Activated naive CD4-positive, alpha-beta T cell treated with anti-CD3 and anti-CD28 coated beads, Interleukin-2, amount 50 U/mL, for 24 hours (primary cell): ENCODE measurements around the gene ZNF879.

Experiments
- H3K27ac Mint-ChIP-seq: one replicate; pipeline ENCODE4 v1.8.0; 2021; ENCODE audit warnings: mild to moderate bottlenecking, mixed read lengths
- H3K27me3 Mint-ChIP-seq: one replicate; pipeline ENCODE4 v1.8.0; 2021; ENCODE audit warnings: mixed read lengths
- H3K36me3 Mint-ChIP-seq: one replicate; pipeline ENCODE4 v1.8.0; 2021; ENCODE audit warnings: mixed read lengths
- H3K4me1 Mint-ChIP-seq: one replicate; pipeline ENCODE4 v1.8.0; 2021; ENCODE audit warnings: mixed read lengths
- H3K4me3 Mint-ChIP-seq: one replicate; pipeline ENCODE4 v1.8.0; 2021; ENCODE audit warnings: mild to moderate bottlenecking, mixed read lengths
- H3K9me3 Mint-ChIP-seq: one replicate; pipeline ENCODE4 v1.8.0; 2021; ENCODE audit warnings: mixed read lengths

ZNF879 gene

DNA sequence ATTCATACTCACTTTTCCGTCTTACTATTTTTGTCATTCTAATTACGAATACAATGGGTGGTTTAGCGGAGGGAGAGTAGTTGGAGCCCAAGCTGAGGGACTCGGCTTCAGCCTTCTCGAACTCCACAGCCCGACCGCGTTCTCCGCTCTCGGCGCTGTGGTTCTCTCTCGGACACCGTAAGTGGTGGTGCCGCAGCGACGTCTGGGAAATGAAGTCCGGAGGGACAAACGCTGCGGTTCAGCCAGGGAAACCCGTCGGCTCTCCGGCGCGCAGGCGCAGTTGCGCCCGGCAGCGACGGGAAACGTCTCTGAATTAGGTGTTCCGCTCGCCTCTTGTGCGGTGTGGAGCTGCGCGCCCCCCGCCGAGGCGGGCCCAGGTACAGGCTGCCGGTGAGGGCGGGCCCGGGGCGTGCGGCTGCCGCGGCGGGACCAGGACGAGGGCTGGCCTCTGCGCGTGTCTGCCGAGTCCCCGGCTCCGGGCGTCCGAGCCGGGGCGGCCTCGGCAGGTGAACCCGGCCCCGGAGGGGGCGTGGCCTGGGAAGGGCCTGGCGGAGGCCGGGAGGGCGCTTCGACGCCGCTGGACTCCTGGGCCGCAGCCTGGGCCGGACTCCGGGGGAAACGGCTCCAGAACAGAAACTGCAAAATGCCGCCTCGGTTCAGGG, at the start of gene ZNF879:
TSS of gene ZNF879 (plus strand) at position 277 of the 662 bp plus-strand sequence. CDS start 1,201 bp downstream, outside the sequence.
- H3K27me3 Mint-ChIP-seq, result no peaks in the 10 kb centered on the region
- H3K4me1 Mint-ChIP-seq, result peaks cover 13% of the 10 kb centered on the region
- H3K27ac Mint-ChIP-seq, result peak within 1 kb of the TSS; percentile 96
- H3K4me3 Mint-ChIP-seq, result peak within 1 kb of the TSS; percentile 90
- H3K9me3 Mint-ChIP-seq, result peaks cover 6% of the 10 kb centered on the region
- peaks cover 25% of the 10 kb centered on the region for H3K36me3 Mint-ChIP-seq

DNA sequence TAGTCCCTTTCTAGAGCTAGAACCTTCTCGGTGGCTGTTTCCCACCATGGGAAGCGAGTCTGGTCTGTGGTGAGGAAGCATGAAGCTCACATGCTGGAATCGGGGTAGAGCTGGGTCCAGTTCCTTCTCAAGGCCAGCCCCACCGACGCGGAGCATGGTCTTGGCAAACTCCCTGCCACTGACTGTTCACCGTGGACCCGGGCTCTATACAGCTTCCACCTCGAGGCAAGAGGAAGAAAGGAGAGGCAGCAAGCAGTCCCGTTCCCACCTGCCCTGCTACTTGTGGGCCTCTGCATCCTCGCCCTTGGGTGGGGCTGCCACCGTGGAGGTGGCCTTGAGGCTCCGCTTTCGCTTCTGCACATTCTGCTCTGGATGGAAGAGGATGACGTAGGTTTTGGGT, 42.2 kb upstream of the ZNF879 start:
- Mint-ChIP-seq H3K4me1 (no peaks in the 10 kb centered on the region), H3K4me3 (no peak overlapping the region), H3K36me3 (no peaks in the 10 kb centered on the region), H3K27me3 (peaks cover 2% of the 10 kb centered on the region), H3K9me3 (peaks cover 22% of the 10 kb centered on the region), H3K27ac (no peak overlapping the region)

DNA sequence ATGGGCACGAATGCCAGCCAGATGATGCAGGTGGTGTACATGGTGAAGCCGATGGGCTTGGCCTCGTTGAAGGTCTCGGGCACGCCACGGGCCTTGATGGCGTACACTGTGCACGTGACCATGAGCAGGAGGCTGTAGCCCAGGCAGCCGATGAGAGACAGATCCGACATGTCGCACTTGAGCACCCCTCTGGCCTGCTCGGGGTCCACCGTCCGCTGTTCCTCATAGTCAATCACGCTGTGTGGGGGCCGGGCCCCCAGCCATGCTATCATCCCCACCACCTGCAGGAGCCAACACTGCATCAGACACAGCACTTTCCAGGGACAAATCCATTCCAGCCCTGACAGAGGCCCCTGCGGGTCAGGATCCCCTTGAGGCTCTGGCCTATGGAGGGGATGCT, 40.7 kb upstream of the ZNF879 start:
- Mint-ChIP-seq H3K27me3 (peaks cover 2% of the 10 kb centered on the region), H3K9me3 (peaks cover 17% of the 10 kb centered on the region), H3K4me3 (no peak overlapping the region), H3K27ac (no peak overlapping the region), H3K4me1 (no peaks in the 10 kb centered on the region), H3K36me3 (no peaks in the 10 kb centered on the region)

DNA sequence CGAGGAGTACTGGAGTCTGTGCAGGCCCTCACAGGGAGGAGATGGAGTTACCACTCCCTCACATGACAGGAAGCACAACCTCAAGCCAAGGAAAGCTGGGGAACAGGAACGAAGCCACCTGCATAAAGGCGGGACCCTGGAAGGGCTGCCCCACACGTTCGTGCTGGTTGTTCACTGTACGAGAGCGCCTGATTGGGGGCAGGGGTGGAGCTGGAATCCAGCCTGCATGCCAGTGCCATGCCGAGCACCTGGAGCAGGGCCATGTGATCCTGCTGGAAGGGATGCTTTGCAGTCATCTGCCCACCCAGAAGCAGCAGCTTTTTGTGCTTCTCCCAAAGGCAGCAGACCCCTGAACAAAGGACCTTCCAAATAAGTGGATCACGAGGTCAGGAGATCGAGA, 39.9 kb upstream of the ZNF879 start:
- Mint-ChIP-seq H3K4me3 (no peak overlapping the region), H3K27ac (no peak overlapping the region), H3K9me3 (peaks cover 16% of the 10 kb centered on the region)

DNA sequence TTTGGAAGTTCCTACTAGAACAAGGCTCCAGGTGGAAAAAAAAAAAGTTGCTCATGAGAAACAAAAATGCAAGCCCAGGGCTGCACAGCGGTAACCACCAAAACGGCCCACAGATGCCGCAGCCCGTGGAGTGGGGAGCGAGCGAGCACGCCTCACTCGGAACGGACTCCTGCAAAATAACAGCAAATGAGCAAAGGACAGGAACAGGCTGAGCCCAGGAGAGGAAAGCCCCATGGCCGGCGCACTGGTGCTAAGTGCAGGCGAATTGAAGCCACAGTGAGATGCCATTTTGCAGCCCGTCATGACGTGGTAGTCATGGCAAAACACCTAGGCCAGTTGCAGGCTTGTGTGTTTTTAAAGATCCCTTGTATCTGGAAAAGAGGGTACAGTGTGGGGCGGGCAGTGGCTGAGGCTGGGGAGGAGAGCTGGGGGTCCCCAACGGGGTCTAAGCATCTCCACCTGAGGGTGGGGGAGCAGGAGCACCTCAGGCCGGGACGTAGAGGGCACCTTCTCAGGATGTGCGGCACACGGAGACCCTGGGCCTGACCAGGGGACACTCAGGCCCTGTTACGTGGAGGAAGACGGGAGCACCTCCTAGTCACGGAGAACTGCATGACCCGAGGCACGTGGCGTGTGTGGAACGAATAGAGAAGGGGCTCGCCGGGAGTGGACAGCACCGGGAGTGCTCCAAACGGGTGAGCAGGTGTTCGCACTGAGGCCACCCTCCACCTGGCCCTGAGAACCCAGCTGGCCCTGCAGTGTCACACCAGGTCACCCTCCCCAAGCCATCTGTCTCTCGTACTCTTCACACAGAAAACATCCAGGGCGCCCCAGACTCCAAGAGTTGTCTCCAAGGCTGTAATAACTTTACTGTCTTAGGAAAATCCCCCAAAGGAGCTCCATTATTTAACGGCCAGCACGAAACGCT, 39.2 kb upstream of the ZNF879 start:
- no peak overlapping the region for H3K27ac Mint-ChIP-seq
- H3K27me3 Mint-ChIP-seq, result peaks cover 2% of the 10 kb centered on the region
- H3K4me3 Mint-ChIP-seq, result no peak overlapping the region
- H3K4me1 Mint-ChIP-seq, result no peaks in the 10 kb centered on the region
- H3K9me3 Mint-ChIP-seq, result peaks cover 13% of the 10 kb centered on the region
- no peaks in the 10 kb centered on the region for H3K36me3 Mint-ChIP-seq

More for the DNA sequence above, 39.9 kb upstream of the ZNF879 start:
- H3K4me1 Mint-ChIP-seq, result no peaks in the 10 kb centered on the region
- H3K36me3 Mint-ChIP-seq, result no peaks in the 10 kb centered on the region
- H3K27me3 Mint-ChIP-seq, result peaks cover 2% of the 10 kb centered on the region

DNA sequence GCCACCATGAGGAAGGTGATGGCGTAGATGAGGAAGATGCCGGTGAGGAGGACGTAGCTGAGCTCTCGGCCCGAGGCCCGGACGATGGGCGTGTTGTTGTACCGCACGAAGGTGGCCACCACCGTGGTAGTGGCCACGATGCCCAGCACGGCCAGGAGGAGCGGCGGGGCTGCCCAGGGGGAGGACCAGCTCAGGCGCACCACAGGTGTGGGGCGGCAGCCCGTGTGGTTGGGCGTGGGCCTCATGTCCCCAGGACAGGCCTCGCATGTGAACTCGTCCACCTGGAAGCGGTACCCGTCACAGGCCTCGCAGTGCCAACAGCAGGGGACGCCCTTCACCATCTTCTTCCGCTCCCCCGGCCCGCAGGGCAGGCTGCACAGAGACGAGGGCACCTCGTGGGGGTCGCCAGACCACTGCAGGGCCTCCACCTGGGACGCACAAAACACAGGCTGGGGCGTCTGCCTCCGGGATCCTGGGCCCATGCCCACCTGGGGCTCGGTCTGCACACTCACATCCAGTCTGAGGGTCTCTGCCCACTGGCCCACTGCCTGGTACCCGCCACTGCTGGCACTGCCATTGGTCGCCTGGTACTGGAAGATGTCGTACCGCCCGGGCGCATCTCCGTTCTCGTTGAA, 37.2 kb upstream of the ZNF879 start:
- no peaks in the 10 kb centered on the region for H3K4me1 Mint-ChIP-seq

DNA sequence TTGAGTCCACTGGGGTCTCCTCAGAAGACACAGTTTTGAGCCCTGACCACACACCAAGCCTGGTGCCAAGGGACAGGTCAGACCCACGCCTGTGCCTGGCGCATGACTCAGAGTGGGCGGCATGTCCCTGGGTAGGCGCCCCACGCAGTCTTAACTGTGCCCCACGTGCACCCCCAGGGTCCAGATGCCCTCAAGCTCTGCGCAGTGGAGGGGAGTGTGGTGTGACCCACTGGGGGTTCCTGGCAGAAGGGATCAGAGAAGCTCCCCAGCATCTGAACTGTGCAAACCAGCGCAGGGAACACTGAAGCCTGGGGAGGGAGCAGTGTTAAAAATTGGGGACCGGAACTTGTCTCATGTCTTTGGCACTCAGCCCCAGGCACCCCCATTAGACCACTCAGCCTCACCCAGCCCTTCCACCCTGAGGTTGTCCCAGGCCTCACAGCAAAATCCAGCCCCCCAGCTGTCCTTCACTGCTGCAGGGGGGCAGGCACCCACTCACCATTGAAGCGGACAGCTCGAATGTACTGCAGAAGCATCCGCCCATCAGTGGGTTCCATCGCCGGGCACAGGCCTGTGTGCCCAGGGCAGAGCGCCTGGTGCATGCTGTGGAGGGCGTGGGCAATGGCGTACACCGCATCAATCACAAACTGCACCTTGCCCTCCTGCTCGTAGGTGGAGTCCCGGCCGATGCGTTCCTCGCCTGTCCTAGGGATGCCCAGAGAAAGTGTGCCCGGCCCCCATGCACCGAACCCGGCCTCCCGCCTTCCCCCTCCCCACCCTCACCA, 35.0 kb upstream of the ZNF879 start:
- no peak overlapping the region for H3K4me3 Mint-ChIP-seq
- H3K4me1 Mint-ChIP-seq, result no peaks in the 10 kb centered on the region
- no peaks in the 10 kb centered on the region for H3K36me3 Mint-ChIP-seq
- no peak overlapping the region for H3K27ac Mint-ChIP-seq
- peaks cover 16% of the 10 kb centered on the region for H3K27me3 Mint-ChIP-seq
- H3K9me3 Mint-ChIP-seq, result peaks cover 8% of the 10 kb centered on the region

More for the DNA sequence above, 37.2 kb upstream of the ZNF879 start:
- Mint-ChIP-seq H3K4me3 (no peak overlapping the region), H3K27me3 (no peaks in the 10 kb centered on the region), H3K9me3 (peaks cover 8% of the 10 kb centered on the region), H3K27ac (no peak overlapping the region), H3K36me3 (no peaks in the 10 kb centered on the region)

DNA sequence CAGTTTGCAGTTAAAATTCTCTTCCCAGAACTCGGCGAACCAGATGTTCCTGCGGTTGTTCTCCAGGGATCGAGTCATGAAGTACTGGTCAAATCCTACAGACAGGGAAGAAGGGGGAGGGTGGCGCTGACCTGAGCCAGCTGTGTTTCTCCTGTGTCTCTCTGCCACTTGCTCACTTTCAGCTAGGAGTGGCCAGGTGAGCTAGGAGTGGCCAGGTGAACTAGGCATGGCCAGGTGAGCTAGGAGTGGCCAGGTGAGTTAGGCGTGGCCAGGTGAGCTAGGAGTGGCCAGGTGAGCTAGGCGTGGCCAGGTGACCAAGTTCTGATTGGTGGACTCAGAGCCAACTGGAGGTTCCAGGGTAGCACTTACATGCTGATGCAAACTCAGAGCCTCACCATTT, 34.3 kb upstream of the ZNF879 start:
- peaks cover 8% of the 10 kb centered on the region for H3K9me3 Mint-ChIP-seq
- H3K27ac Mint-ChIP-seq, result no peak overlapping the region
- no peaks in the 10 kb centered on the region for H3K36me3 Mint-ChIP-seq

DNA sequence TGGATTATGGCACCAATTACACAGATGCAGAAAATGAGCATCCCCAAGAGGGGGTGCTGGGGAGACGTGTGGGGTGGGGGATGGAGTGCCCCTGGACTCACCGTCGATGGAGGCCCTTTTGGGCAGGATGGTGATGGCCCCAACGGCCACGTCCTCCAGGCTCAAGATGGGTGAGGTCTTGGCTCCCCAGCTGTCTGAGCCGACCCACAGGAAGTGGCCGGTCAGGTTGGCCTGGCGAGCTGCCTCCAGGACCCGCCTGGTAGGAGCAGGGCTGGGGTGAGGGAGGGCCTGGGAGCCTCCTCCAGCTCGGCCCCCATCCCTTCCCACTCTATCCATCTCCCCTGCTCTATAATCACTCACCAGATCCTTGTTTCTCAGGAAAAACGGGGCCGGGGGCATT, 33.1 kb upstream of the ZNF879 start:
- Mint-ChIP-seq H3K27me3 (peaks cover 19% of the 10 kb centered on the region), H3K9me3 (peaks cover 8% of the 10 kb centered on the region), H3K4me1 (no peaks in the 10 kb centered on the region), H3K36me3 (no peaks in the 10 kb centered on the region), H3K4me3 (no peak overlapping the region), H3K27ac (no peak overlapping the region)

More for the DNA sequence above, 34.3 kb upstream of the ZNF879 start:
- Mint-ChIP-seq H3K27me3 (peaks cover 17% of the 10 kb centered on the region), H3K4me3 (no peak overlapping the region), H3K4me1 (no peaks in the 10 kb centered on the region)

DNA sequence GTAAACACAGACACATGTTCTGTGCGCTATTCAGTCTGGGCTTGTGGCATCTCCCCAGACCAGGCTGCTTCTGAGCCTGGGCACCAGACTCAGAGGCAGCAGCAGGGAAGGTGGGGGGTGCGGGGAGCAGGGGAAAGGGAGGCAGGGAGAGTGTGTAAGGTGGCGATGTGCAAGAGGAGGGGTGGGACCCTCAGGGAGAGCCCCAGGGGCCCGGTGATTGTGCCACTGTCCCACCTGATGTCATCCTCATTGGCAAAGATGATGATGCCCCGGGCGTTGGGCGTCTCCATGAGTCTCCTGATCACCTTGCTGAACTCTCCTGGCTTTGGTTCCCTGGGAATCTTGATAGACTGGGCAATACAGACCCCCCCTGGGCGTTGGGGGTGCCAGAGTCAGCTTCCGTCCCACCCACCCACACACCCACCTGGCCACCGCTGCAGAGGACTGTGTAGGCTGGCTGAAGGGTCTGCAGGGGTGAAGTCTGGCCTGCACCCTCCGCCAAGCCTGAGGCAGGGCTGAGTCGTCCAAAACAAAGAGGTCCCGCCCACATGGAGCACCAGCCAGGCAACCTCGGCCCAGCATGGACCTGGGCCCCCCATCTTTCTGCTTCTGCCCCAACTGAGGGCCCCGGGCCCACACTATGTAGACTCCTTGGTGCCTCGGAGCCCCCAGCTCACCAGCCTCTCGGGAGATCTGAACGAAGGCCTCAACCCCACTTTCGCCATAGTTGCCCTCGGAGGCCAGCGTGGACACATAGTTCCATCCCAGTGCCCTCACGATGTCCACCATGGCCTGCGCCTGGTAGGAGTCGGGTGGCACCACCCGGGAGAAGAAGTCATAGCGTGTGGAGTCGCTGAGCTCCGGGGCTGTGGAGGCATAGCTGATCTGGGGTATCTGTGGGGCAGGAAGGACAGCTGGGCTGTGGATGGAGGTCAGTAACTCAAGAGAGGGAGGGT, 32.1 kb upstream of the ZNF879 start:
- Mint-ChIP-seq H3K36me3 (no peaks in the 10 kb centered on the region), H3K27me3 (peaks cover 24% of the 10 kb centered on the region), H3K4me3 (no peak overlapping the region), H3K9me3 (peaks cover 8% of the 10 kb centered on the region), H3K4me1 (no peaks in the 10 kb centered on the region), H3K27ac (no peak overlapping the region)

DNA sequence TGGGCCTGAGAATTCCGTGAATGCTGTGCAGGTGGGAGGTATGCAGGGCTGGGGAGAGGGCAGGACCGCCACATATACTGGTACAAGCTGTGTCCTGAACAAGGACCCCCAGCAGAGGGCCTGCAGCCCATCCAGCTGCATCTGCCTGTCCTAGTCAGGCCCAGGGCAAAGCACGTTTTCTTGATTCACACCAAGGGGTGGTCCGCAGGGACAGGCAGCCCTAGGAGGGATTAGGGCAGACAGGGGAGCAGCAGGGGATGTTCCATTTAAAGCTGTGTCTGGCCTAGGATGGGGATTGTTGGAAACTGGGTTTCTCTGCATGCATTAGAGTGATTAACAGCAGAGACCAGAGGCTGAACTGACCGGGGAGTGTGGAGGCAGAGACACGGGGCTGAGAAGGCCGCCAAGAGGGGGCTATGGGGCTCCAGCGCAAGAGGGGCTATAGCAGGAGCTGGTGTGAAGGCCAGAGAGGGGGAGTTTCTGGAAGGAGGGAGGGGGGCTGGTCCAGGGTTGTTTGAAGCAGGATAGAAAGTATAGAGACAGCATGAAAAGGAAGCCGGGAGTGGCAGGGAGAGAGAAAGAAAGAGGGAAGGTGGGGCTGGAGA, 31.2 kb upstream of the ZNF879 start:
- Mint-ChIP-seq H3K4me3 (no peak overlapping the region), H3K36me3 (no peaks in the 10 kb centered on the region), H3K9me3 (peaks cover 6% of the 10 kb centered on the region), H3K27me3 (peaks cover 24% of the 10 kb centered on the region), H3K27ac (no peak overlapping the region), H3K4me1 (no peaks in the 10 kb centered on the region)

DNA sequence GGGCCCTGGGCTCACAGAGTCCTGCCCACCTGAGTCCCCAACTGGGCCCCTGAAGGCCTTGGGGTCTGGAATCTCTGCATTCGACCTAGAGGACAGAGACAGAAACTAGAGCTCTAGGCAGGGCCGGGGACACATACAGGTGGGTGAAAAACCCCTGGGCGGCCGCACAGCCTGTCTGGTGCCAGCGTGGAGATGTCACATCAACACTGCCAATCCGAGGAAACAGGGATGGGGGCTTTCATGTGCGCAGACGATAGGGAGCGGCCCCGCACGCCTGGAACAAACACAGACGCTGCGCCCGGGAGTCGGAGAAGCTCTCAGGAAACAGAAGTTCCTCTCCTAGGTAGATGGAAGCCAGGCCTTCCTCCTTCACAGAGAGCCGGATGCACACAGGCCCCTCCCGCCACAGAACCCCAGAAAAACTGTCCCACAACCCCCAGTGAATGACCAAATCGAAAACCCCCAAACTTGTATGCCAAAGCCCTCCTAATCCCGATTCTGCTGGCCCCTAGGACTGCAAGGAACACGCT, 30.3 kb upstream of the ZNF879 start:
- no peaks in the 10 kb centered on the region for H3K4me1 Mint-ChIP-seq
- no peaks in the 10 kb centered on the region for H3K36me3 Mint-ChIP-seq
- H3K9me3 Mint-ChIP-seq, result peaks cover under 1% of the 10 kb centered on the region
- no peak overlapping the region for H3K27ac Mint-ChIP-seq
- H3K4me3 Mint-ChIP-seq, result no peak overlapping the region
- H3K27me3 Mint-ChIP-seq, result peaks cover 24% of the 10 kb centered on the region

DNA sequence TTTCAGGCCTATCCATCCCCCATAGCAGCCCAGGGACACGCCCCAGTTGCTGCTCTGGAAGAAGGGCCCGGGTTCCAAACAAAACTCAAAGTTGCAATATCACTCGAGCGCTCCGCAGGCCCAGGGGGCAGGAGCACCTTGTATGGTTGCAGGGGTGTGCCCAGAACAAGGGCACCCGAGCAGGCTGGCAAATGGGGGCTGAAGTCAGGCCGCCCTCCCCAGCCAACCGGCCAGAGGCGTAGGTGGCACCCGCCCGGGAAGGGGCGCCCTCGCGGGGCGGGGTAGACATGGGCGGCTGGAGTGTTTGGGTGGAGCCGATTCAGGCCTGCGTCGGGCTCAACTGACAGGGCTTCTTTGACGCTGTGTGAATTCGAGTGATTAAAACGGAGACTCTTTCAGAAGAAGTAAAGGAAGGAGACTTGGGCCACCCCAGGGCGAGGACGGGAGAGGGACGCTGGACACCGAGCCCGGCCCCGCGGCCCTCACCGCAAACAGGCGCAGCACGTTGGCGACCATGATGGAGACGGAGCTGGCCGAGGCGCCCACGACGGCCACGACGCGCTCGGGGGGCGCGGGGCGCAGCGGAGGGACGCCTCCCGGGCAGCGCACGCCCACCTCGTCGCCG, 29.5 kb upstream of the ZNF879 start:
- no peaks in the 10 kb centered on the region for H3K4me1 Mint-ChIP-seq
- no peak overlapping the region for H3K4me3 Mint-ChIP-seq
- H3K36me3 Mint-ChIP-seq, result no peaks in the 10 kb centered on the region
- peaks cover 24% of the 10 kb centered on the region for H3K27me3 Mint-ChIP-seq
- H3K27ac Mint-ChIP-seq, result no peak overlapping the region
- H3K9me3 Mint-ChIP-seq, result no peaks in the 10 kb centered on the region
